Trophoblast cell (in vitro differentiated cells and primary cell): ENCODE data around the gene RASAL2.

Experiments
- DNase-seq, 2 donors: peaks; one replicate each; pipeline ENCODE4 v3.0.0-alpha.2; 2016
- H2AFZ ChIP-seq: 2 replicates; pipeline ENCODE4 v1.6.1; 2013; ENCODE audit warnings: low read length, moderate library complexity, mild to moderate bottlenecking; ENCODE audit not compliant: insufficient read depth, poor library complexity
- H2AK5ac ChIP-seq: 2 replicates; pipeline ENCODE4 v1.6.1; 2013; ENCODE audit warnings: mild to moderate bottlenecking, low read length
- H2BK120ac ChIP-seq: 2 replicates; pipeline ENCODE4 v1.6.1; 2013; ENCODE audit warnings: low read length, mild to moderate bottlenecking, moderate library complexity; ENCODE audit not compliant: insufficient read depth, poor library complexity
- H2BK12ac ChIP-seq: 2 replicates; pipeline ENCODE4 v1.6.1; 2013; ENCODE audit warnings: mild to moderate bottlenecking, low read length, moderate library complexity
- H2BK5ac ChIP-seq: 2 replicates; pipeline ENCODE4 v1.6.1; 2013; ENCODE audit warnings: low read length, low read depth, moderate library complexity, mild to moderate bottlenecking; ENCODE audit not compliant: poor library complexity
- H3K14ac ChIP-seq: 2 replicates; pipeline ENCODE4 v1.6.1; 2013; ENCODE audit warnings: mild to moderate bottlenecking, low read length
- H3K18ac ChIP-seq: 2 replicates; pipeline ENCODE4 v1.6.1; 2013; ENCODE audit warnings: mild to moderate bottlenecking, low read length
- H3K23ac ChIP-seq: 2 replicates; pipeline ENCODE4 v1.6.1; 2013; ENCODE audit warnings: low read length
- H3K27ac ChIP-seq: 2 replicates; pipeline ENCODE4 v1.5.1; 2013; ENCODE audit warnings: low read depth, mild to moderate bottlenecking, inconsistent platforms, low read length, moderate library complexity
- H3K27me3 ChIP-seq: 2 replicates; pipeline ENCODE4 v1.6.1; 2013; ENCODE audit warnings: inconsistent platforms, mild to moderate bottlenecking, low read length, moderate library complexity; ENCODE audit not compliant: insufficient read depth
- H3K36me3 ChIP-seq, 2 experiments: 1 replicate in 1 of 2; 2 replicates in 1 of 2; pipeline ENCODE4 v1.6.1; 2013; ENCODE audit warnings: low read length in 2 of 2, mild to moderate bottlenecking in 2 of 2, moderate library complexity in 1 of 2; ENCODE audit not compliant: insufficient read depth in 2 of 2, control insufficient read depth in 1 of 2
- H3K4ac ChIP-seq: 2 replicates; pipeline ENCODE4 v1.6.1; 2013; ENCODE audit warnings: low read depth, mild to moderate bottlenecking, low read length, moderate library complexity
- H3K4me1 ChIP-seq, 2 experiments: 1 replicate in 1 of 2; 2 replicates in 1 of 2; pipeline ENCODE4 v1.6.1; 2013; ENCODE audit warnings: low read length in 2 of 2, mild to moderate bottlenecking in 2 of 2, moderate library complexity in 1 of 2; ENCODE audit not compliant: insufficient read depth in 2 of 2, control insufficient read depth in 1 of 2
- H3K4me2 ChIP-seq: 2 replicates; pipeline ENCODE4 v1.6.1; 2013; ENCODE audit warnings: inconsistent platforms, mild to moderate bottlenecking, low read length, moderate library complexity
- H3K4me3 ChIP-seq: 2 replicates; pipeline ENCODE4 v1.5.1; 2013; ENCODE audit warnings: mild to moderate bottlenecking, low read depth, low read length, inconsistent platforms
- H3K79me1 ChIP-seq: one replicate; pipeline ENCODE4 v1.6.1; 2013; ENCODE audit warnings: low read length
- H3K79me2 ChIP-seq: 2 replicates; pipeline ENCODE4 v1.6.1; 2013; ENCODE audit warnings: low read length, mild to moderate bottlenecking; ENCODE audit not compliant: control insufficient read depth, insufficient read depth, poor library complexity
- H3K9ac ChIP-seq: 2 replicates; pipeline ENCODE4 v1.6.1; 2013; ENCODE audit warnings: mild to moderate bottlenecking, low read length
- H3K9me3 ChIP-seq: 2 replicates; pipeline ENCODE4 v1.6.1; 2013; ENCODE audit warnings: low read depth, mild to moderate bottlenecking, control low read depth, inconsistent platforms, low read length; ENCODE audit not compliant: insufficient read depth
- H4K12ac ChIP-seq: 2 replicates; pipeline ENCODE4 v1.6.1; 2013; ENCODE audit warnings: low read depth, mild to moderate bottlenecking, low read length, moderate library complexity
- H4K8ac ChIP-seq: 2 replicates; pipeline ENCODE4 v1.6.1; 2013; ENCODE audit warnings: low read depth, mild to moderate bottlenecking, low read length, moderate library complexity
- H4K91ac ChIP-seq: one replicate; pipeline ENCODE4 v1.6.1; 2013; ENCODE audit warnings: low read depth, mild to moderate bottlenecking, low read length, moderate library complexity
- WGBS: extraction: QIAGEN DNeasy Blood & Tissue Kit; methylation state at CpG from one replicate; pipeline ENCODE4 v1.1.7; 2013; ENCODE audit warnings: missing lambda C conversion rate; ENCODE audit not compliant: insufficient read length, insufficient coverage; ENCODE audit errors: extremely low coverage; 5-methylcytosine and 5-hydroxymethylcytosine counted together

The RASAL2 gene

GRCh38 chr1:178488393-178488792 lies 394.5 kb downstream of the RASAL2 start:
- Histone ChIP-seq H3K4me3 (no peak overlapping the region), H3K14ac (no peak overlapping the region), H3K4ac (no peak overlapping the region), H2BK5ac (no peak overlapping the region), H2AFZ (no peak overlapping the region), H2BK120ac (no peak overlapping the region), H3K27ac (no peak overlapping the region), H3K9me3 (peaks cover 2% of the 10 kb centered on the region), H3K4me1 (no peaks in the 10 kb centered on the region), H3K18ac (no peak overlapping the region), H2BK12ac (no peak overlapping the region), H3K23ac (no peak overlapping the region), H3K79me2 (no peaks in the 10 kb centered on the region), H3K9ac (no peak overlapping the region), H4K12ac (no peak overlapping the region), H4K8ac (no peak overlapping the region), H4K91ac (no peak overlapping the region), H2AK5ac (no peak overlapping the region), H3K27me3 (no peaks in the 10 kb centered on the region), H3K36me3 (no peaks in the 10 kb centered on the region), H3K79me1 (no peaks in the 10 kb centered on the region), H3K4me2 (no peak overlapping the region)
- DNase-seq, result no peak
- no CpG with 5 or more reads among the region's 4 CpGs for WGBS

- no peaks in the 10 kb centered on the region for H3K4me1 ChIP-seq
- no peak overlapping the region for H2BK12ac ChIP-seq
- no peak overlapping the region for H3K4me2 ChIP-seq
- no peak overlapping the region for H3K14ac ChIP-seq
- no peaks in the 10 kb centered on the region for H3K79me2 ChIP-seq
- no peak overlapping the region for H4K8ac ChIP-seq
- no peak overlapping the region for H3K9ac ChIP-seq
- H2AK5ac ChIP-seq, result no peak overlapping the region
- H3K18ac ChIP-seq, result no peak overlapping the region
- no peak for DNase-seq
- no peak overlapping the region for H2BK5ac ChIP-seq
- peaks cover 3% of the 10 kb centered on the region for H3K9me3 ChIP-seq
- no peaks in the 10 kb centered on the region for H3K36me3 ChIP-seq
- H3K4ac ChIP-seq, result no peak overlapping the region
- no peak overlapping the region for H3K23ac ChIP-seq
- no peak overlapping the region for H2AFZ ChIP-seq
- no peak overlapping the region for H3K4me3 ChIP-seq
- no peak overlapping the region for H4K12ac ChIP-seq
- WGBS, result no CpG with 5 or more reads among the region's 4 CpGs
- H3K27ac ChIP-seq, result no peak overlapping the region
- H2BK120ac ChIP-seq, result no peak overlapping the region
- H3K27me3 ChIP-seq, result no peaks in the 10 kb centered on the region
- H3K79me1 ChIP-seq, result no peaks in the 10 kb centered on the region
- no peak overlapping the region for H4K91ac ChIP-seq
Observed at GRCh38 chr1:178489399-178489798, 395.5 kb downstream of the RASAL2 start.

GRCh38 chr1:178490136-178490535 lies 396.2 kb downstream of the RASAL2 start:
- H3K79me2 ChIP-seq, result no peaks in the 10 kb centered on the region
- no peak overlapping the region for H4K12ac ChIP-seq
- no peak overlapping the region for H2AFZ ChIP-seq
- H3K9ac ChIP-seq, result no peak overlapping the region
- no peak overlapping the region for H3K27ac ChIP-seq
- peaks cover 3% of the 10 kb centered on the region for H3K9me3 ChIP-seq
- no peaks in the 10 kb centered on the region for H3K36me3 ChIP-seq
- no peak overlapping the region for H3K18ac ChIP-seq
- no peak overlapping the region for H3K23ac ChIP-seq
- H3K79me1 ChIP-seq, result no peaks in the 10 kb centered on the region
- no peaks in the 10 kb centered on the region for H3K27me3 ChIP-seq
- H2BK120ac ChIP-seq, result no peak overlapping the region
- no CpG with 5 or more reads among the region's 8 CpGs for WGBS
- no peak overlapping the region for H2AK5ac ChIP-seq
- H3K4me3 ChIP-seq, result no peak overlapping the region
- no peak overlapping the region for H4K91ac ChIP-seq
- no peak overlapping the region for H2BK12ac ChIP-seq
- no peak overlapping the region for H2BK5ac ChIP-seq
- no peak for DNase-seq
- H3K14ac ChIP-seq, result no peak overlapping the region
- no peaks in the 10 kb centered on the region for H3K4me1 ChIP-seq
- no peak overlapping the region for H3K4ac ChIP-seq
- H3K4me2 ChIP-seq, result no peak overlapping the region
- no peak overlapping the region for H4K8ac ChIP-seq

- no peaks in the 10 kb centered on the region for H3K4me1 ChIP-seq
- H2BK12ac ChIP-seq, result no peak overlapping the region
- H3K14ac ChIP-seq, result no peak overlapping the region
- no peak overlapping the region for H3K4me2 ChIP-seq
- no peaks in the 10 kb centered on the region for H3K36me3 ChIP-seq
- no peak overlapping the region for H3K9ac ChIP-seq
- no peak overlapping the region for H4K8ac ChIP-seq
- H4K91ac ChIP-seq, result no peak overlapping the region
- H3K27me3 ChIP-seq, result no peaks in the 10 kb centered on the region
- H3K79me1 ChIP-seq, result no peaks in the 10 kb centered on the region
- DNase-seq, result no peak
- H2BK120ac ChIP-seq, result no peak overlapping the region
- WGBS, result no CpG with 5 or more reads among the region's 9 CpGs
- H3K18ac ChIP-seq, result no peak overlapping the region
- H4K12ac ChIP-seq, result no peak overlapping the region
- H3K23ac ChIP-seq, result no peak overlapping the region
- peaks cover 3% of the 10 kb centered on the region for H3K9me3 ChIP-seq
- H3K4me3 ChIP-seq, result no peak overlapping the region
- H3K79me2 ChIP-seq, result no peaks in the 10 kb centered on the region
- H2AFZ ChIP-seq, result no peak overlapping the region
- H2AK5ac ChIP-seq, result no peak overlapping the region
- no peak overlapping the region for H3K4ac ChIP-seq
- H2BK5ac ChIP-seq, result no peak overlapping the region
- H3K27ac ChIP-seq, result no peak overlapping the region
Observed at GRCh38 chr1:178490967-178491366, 397.1 kb downstream of the RASAL2 start.
